ENCODE results near the gene GAPDH. TPM values are rescaled to one million over a fixed set of nuclear protein-coding genes. Genes with fewer than 3 reads are reported as not detected.

GAPDH gene
- total RNA-seq, 1 donor from 2014 or later: 736 TPM

- Histone ChIP-seq H3K4me3 (no peak overlapping the region), H3K27ac (no peak overlapping the region), H3K36me3 (peaks cover 73% of the 10 kb centered on the region), H3K9me3 (no peaks in the 10 kb centered on the region), H3K4me1 (peaks cover 15% of the 10 kb centered on the region), H3K27me3 (no peaks in the 10 kb centered on the region)
- intact Hi-C loops (cut with DNase I): no loop called here
- TF ChIP-seq CTCF (IDR thresholded peaks at IDR 0.05): no peak
- ATAC-seq (no peak), DNase-seq (no peak)
Observed at GRCh38 chr12:6529291-6529737, 5.0 kb upstream of the GAPDH start.

GRCh38 chr12:6530576-6531260 lies 3.6 kb upstream of the GAPDH start:
- intact Hi-C loops (cut with DNase I): no loop called here
- no peak for ATAC-seq

DNA sequence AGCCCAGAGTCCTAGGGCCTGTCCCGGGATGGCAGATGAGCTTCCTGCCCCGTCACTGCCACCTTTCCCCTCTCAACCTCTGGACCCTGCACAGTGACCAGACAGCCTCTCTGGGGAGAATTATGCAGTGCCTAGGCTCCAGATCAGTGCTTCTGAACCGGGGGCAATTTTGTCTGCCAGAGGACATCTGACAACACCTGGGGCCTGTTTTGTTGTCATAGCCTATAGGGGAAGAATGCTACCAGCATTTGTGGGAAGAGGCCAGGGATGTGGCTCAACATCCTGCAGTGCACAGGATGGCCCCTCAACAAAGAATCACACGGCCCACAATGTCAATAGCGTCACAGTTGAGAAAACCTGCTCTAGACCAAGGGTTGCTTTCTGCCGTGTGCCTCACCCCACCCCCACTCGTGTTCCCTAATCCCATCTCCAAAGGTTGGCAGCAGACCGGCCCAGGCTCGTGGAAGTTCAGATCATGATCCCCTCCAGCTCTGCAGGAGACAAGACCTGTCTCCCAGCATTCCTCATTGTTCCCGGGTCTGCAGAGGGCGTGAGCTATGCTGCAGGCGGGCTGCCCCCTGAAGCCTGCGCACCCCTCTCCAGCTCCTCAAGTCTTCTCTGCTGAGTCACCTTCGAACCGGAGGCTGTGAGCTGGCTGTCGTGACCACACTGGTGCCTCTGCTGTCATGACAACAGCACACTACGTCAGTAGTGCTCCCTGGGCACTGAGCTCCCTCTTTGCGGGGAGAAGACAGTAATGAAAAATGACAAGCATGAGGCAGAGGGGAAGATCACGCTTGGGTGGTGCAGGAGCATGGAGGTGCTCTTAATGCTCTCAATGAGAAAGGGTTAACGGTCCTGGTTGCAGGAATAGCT lies 2.0 kb upstream of the GAPDH start:
- DNase-seq (no peak), ATAC-seq (no peak)
- Histone ChIP-seq H3K4me1 (peaks cover 29% of the 10 kb centered on the region), H3K36me3 (peaks cover 60% of the 10 kb centered on the region), H3K4me3 (peak overlapping the region; percentile 91), H3K27ac (peak overlapping the region; percentile 94), H3K27me3 (no peaks in the 10 kb centered on the region), H3K9me3 (no peaks in the 10 kb centered on the region)
- intact Hi-C loops (cut with DNase I): no loop called here
- no peak for TF ChIP-seq CTCF (IDR thresholded peaks at IDR 0.05)

More at GRCh38 chr12:6530576-6531260, 3.6 kb upstream of the GAPDH start:
- no peak for TF ChIP-seq CTCF (IDR thresholded peaks at IDR 0.05)
- H3K27me3 ChIP-seq: no peaks in the 10 kb centered on the region
- DNase-seq: no peak
- no peaks in the 10 kb centered on the region for H3K9me3 ChIP-seq
- H3K36me3 ChIP-seq: peaks cover 60% of the 10 kb centered on the region
- no peak overlapping the region for H3K4me3 ChIP-seq
- H3K4me1 ChIP-seq: peaks cover 19% of the 10 kb centered on the region
- H3K27ac ChIP-seq: no peak overlapping the region

GRCh38 chr12:6532927-6533652 lies 1.2 kb upstream of the GAPDH start:
- ATAC-seq (peak; percentile 47), DNase-seq (peak; percentile 82)
- Histone ChIP-seq H3K4me3 (peak overlapping the region; percentile 91), H3K27me3 (no peaks in the 10 kb centered on the region), H3K27ac (peak overlapping the region; percentile 94), H3K36me3 (peaks cover 60% of the 10 kb centered on the region), H3K4me1 (peaks cover 34% of the 10 kb centered on the region), H3K9me3 (no peaks in the 10 kb centered on the region)
- intact Hi-C loops (cut with DNase I): no loop called here
- no peak for TF ChIP-seq CTCF (IDR thresholded peaks at IDR 0.05)

- no peaks in the 10 kb centered on the region for H3K27me3 ChIP-seq
- H3K27ac ChIP-seq: peak overlapping the region; percentile 94
- H3K9me3 ChIP-seq: no peaks in the 10 kb centered on the region
- TF ChIP-seq CTCF (IDR thresholded peaks at IDR 0.05): no peak
- intact Hi-C loops (cut with DNase I): no loop called here
- ATAC-seq (peak; percentile 17), DNase-seq (peak; percentile 82)
- H3K4me1 ChIP-seq: peaks cover 34% of the 10 kb centered on the region
- H3K36me3 ChIP-seq: peaks cover 60% of the 10 kb centered on the region
- peak overlapping the region; percentile 91 for H3K4me3 ChIP-seq
Observed at GRCh38 chr12:6533653-6533922, 729 bp upstream of the GAPDH start.

All from upper lobe of right lung (tissue), 1 donor.